Activated naive CD4-positive, alpha-beta T cell treated with anti-CD3 and anti-CD28 coated beads, Interleukin-2, amount 50 U/mL, for 24 hours (primary cell): ENCODE data around the gene CHI3L1.

Experiments
- H3K27ac Mint-ChIP-seq: one replicate; pipeline ENCODE4 v1.8.0; 2021; ENCODE audit warnings: mild to moderate bottlenecking, mixed read lengths
- H3K27me3 Mint-ChIP-seq: one replicate; pipeline ENCODE4 v1.8.0; 2021; ENCODE audit warnings: mixed read lengths
- H3K36me3 Mint-ChIP-seq: one replicate; pipeline ENCODE4 v1.8.0; 2021; ENCODE audit warnings: mixed read lengths
- H3K4me1 Mint-ChIP-seq: one replicate; pipeline ENCODE4 v1.8.0; 2021; ENCODE audit warnings: mixed read lengths
- H3K4me3 Mint-ChIP-seq: one replicate; pipeline ENCODE4 v1.8.0; 2021; ENCODE audit warnings: mild to moderate bottlenecking, mixed read lengths
- H3K9me3 Mint-ChIP-seq: one replicate; pipeline ENCODE4 v1.8.0; 2021; ENCODE audit warnings: mixed read lengths

CHI3L1 gene

DNA sequence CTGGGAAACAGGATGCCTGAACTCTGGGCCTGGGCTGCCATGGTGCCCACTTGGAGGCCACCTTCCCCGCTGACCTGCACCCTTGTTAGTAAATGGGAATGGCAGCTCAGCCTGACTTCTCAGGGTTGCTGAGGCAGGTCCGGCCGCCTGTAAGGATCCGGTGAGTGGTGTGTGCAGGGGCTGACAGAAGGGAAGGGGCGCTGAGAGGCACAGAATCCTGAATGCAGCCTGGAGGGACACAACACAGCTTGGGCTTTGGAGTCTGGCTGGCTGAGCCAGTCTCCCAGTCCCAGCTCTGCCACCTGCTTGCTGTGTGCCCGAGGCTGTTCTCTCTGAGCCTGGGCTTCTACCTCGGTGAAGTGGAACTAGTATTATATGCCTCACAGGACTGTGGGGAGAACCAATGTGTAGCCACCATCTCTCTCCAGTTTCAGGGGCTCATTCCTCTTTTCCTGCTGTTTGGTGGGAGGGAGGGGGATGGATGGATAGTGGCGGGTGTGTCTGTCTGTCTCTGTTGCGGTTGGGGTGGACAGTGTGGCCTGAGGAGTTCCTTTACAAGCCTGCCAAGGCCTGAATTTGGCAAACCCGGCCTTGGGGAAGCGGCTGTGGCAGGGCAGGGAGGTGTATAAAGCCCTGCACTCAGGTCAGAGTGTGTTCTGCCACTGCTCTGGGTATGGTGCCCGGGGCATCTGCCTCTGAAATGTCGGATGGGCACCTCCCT, 41.0 kb downstream of the CHI3L1 start:
- Mint-ChIP-seq H3K4me1 (no peaks in the 10 kb centered on the region), H3K27ac (no peak overlapping the region), H3K36me3 (no peaks in the 10 kb centered on the region), H3K4me3 (no peak overlapping the region), H3K27me3 (no peaks in the 10 kb centered on the region), H3K9me3 (no peaks in the 10 kb centered on the region)

DNA sequence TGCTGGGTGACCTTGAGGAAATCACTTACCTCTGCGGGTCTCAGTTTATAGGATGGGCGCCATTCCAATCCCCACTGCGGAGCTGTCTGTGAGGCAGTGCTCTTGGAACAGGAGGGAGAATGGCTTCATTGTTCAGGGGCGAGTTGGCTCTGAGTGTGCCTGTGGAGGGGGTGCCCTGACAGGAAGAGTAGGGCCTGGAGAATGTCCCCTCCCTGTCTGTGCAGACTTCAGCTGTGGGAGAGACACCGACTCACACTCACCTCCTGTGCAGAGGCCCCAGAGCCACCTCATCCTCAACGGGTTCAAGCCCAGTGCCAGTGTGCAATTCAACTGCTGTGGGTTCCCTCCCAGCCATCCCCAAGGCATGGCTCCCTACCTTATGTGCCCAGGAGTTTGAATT, 41.8 kb downstream of the CHI3L1 start:
- H3K36me3 Mint-ChIP-seq = no peaks in the 10 kb centered on the region
- no peak overlapping the region for H3K27ac Mint-ChIP-seq
- no peaks in the 10 kb centered on the region for H3K9me3 Mint-ChIP-seq
- H3K27me3 Mint-ChIP-seq = no peaks in the 10 kb centered on the region
- H3K4me1 Mint-ChIP-seq = no peaks in the 10 kb centered on the region
- no peak overlapping the region for H3K4me3 Mint-ChIP-seq

DNA sequence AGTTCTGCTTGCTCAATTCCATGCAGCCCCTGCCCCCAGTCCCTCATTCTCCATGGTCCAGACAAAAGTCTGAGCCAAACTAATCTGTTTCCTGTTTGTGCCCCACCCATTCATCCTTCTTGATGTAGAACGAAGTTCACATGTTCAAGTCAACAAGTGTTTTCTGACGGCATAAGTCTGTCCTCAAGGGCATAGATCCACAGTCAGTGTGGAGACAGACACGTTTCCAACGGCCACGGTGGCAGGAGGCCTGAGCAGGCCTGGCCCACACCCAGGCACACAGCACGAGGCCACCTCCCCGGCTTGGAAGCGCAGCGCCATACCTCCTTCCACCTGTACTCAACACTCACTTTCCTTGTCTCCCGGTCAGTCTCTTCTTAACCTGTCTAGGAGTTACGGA, 42.9 kb downstream of the CHI3L1 start:
- Mint-ChIP-seq H3K27me3 (no peaks in the 10 kb centered on the region), H3K4me3 (no peak overlapping the region), H3K36me3 (no peaks in the 10 kb centered on the region), H3K4me1 (no peaks in the 10 kb centered on the region), H3K9me3 (no peaks in the 10 kb centered on the region), H3K27ac (no peak overlapping the region)

DNA sequence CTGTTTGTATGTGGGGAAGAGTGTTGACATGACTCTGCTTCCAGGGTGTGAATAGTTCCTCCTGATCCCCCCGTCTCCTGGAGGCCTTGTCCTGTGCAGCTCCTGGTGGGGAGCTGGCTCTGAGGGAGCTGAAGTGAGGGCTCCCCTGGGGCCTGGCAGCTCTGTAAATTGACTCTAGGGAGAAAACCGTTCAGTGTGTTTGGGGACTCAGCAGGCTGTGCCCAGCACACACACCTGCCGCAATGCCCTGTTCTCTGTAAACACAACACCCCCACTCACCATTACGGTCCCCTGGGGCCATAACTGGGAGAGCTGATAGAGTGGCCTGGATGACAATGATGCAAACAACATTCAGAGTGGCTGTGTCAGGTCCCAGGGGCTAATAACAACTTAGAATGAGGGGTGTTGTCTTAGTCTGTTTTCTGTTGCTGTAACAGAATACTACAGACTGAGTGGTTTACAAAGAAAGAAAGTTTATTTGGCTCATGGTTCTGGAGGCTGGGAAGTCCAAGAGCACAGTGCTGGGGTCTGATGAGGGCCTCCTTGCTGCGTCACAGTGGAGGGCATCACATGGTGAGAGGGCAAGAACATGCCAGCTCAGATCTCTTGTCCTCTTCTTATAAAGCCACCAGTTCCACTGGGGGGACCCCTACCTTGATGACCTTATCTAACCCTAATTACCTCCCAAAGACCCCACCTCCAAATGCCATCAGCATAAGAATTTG, 43.7 kb downstream of the CHI3L1 start:
- no peak overlapping the region for H3K27ac Mint-ChIP-seq

GRCh38 chr1:203142124-203142523, 44.4 kb downstream of the CHI3L1 start:
- Mint-ChIP-seq H3K36me3 (no peaks in the 10 kb centered on the region), H3K4me3 (no peak overlapping the region), H3K9me3 (no peaks in the 10 kb centered on the region), H3K4me1 (no peaks in the 10 kb centered on the region), H3K27me3 (no peaks in the 10 kb centered on the region), H3K27ac (no peak overlapping the region)

More for the DNA sequence above, 43.7 kb downstream of the CHI3L1 start:
- Mint-ChIP-seq H3K36me3 (no peaks in the 10 kb centered on the region), H3K4me1 (no peaks in the 10 kb centered on the region), H3K27me3 (no peaks in the 10 kb centered on the region), H3K9me3 (no peaks in the 10 kb centered on the region), H3K4me3 (no peak overlapping the region)

- no peak overlapping the region for H3K4me3 Mint-ChIP-seq
- H3K27ac Mint-ChIP-seq = no peak overlapping the region
- H3K36me3 Mint-ChIP-seq = no peaks in the 10 kb centered on the region
- no peaks in the 10 kb centered on the region for H3K9me3 Mint-ChIP-seq
- peaks cover 1% of the 10 kb centered on the region for H3K27me3 Mint-ChIP-seq
- no peaks in the 10 kb centered on the region for H3K4me1 Mint-ChIP-seq
These were observed 45.6 kb downstream of the CHI3L1 start for GRCh38 chr1:203140743-203141520.

GRCh38 chr1:203139976-203140475, 46.5 kb downstream of the CHI3L1 start:
- H3K9me3 Mint-ChIP-seq = no peaks in the 10 kb centered on the region
- peaks cover 1% of the 10 kb centered on the region for H3K27me3 Mint-ChIP-seq
- no peak overlapping the region for H3K4me3 Mint-ChIP-seq
- H3K4me1 Mint-ChIP-seq = no peaks in the 10 kb centered on the region
- no peak overlapping the region for H3K27ac Mint-ChIP-seq
- H3K36me3 Mint-ChIP-seq = no peaks in the 10 kb centered on the region

GRCh38 chr1:203138066-203138465, 48.4 kb downstream of the CHI3L1 start:
- Mint-ChIP-seq H3K4me3 (no peak overlapping the region), H3K27me3 (peaks cover 1% of the 10 kb centered on the region), H3K36me3 (no peaks in the 10 kb centered on the region), H3K9me3 (no peaks in the 10 kb centered on the region), H3K4me1 (no peaks in the 10 kb centered on the region), H3K27ac (no peak overlapping the region)

GRCh38 chr1:203137324-203137723, 49.2 kb downstream of the CHI3L1 start:
- Mint-ChIP-seq H3K4me1 (no peaks in the 10 kb centered on the region), H3K9me3 (no peaks in the 10 kb centered on the region), H3K36me3 (no peaks in the 10 kb centered on the region), H3K27me3 (peaks cover 1% of the 10 kb centered on the region), H3K4me3 (no peak overlapping the region), H3K27ac (no peak overlapping the region)

DNA sequence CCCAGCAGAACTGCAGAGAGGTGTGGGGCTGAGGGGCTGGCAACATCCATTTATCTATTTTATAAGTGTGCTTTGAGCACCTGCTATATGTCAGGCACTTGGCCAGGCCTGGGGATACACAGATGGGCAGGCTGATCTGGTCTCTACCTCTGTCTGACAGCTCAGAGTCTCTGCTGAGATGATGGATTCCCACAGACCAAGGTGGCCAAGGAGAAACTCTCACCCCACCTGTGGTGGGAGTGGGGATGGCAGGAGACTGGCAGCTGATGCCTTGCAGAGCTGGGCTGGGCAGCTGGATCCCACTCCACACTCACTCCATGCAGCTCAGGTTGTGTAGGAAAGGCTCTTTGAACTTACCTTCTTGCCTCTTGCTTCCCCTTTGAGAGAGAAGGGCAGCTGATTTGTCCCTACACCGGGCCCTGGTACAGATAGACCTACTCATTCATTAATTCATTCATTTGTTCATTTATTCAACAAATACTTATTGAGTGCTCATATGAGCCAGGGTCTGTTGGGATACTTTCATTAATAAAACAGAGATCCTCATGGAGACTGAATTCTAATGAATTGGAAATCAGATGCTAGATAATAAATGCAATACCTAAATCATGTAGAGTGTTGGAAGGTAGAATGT, 50.0 kb downstream of the CHI3L1 start:
- Mint-ChIP-seq H3K27ac (no peak overlapping the region), H3K9me3 (no peaks in the 10 kb centered on the region), H3K4me3 (no peak overlapping the region), H3K4me1 (no peaks in the 10 kb centered on the region), H3K36me3 (no peaks in the 10 kb centered on the region), H3K27me3 (peaks cover 1% of the 10 kb centered on the region)

GRCh38 chr1:203135636-203136305, 50.7 kb downstream of the CHI3L1 start:
- Mint-ChIP-seq H3K36me3 (no peaks in the 10 kb centered on the region), H3K4me3 (no peak overlapping the region), H3K27me3 (peaks cover 1% of the 10 kb centered on the region), H3K4me1 (no peaks in the 10 kb centered on the region), H3K9me3 (no peaks in the 10 kb centered on the region), H3K27ac (no peak overlapping the region)

- Mint-ChIP-seq H3K36me3 (no peaks in the 10 kb centered on the region), H3K4me3 (no peak overlapping the region), H3K9me3 (no peaks in the 10 kb centered on the region), H3K27me3 (peaks cover 10% of the 10 kb centered on the region), H3K4me1 (no peaks in the 10 kb centered on the region), H3K27ac (no peak overlapping the region)
These were observed 52.4 kb downstream of the CHI3L1 start for GRCh38 chr1:203133970-203134725.

- Mint-ChIP-seq H3K27me3 (peaks cover 24% of the 10 kb centered on the region), H3K27ac (no peak overlapping the region), H3K9me3 (no peaks in the 10 kb centered on the region), H3K4me1 (peaks cover 11% of the 10 kb centered on the region), H3K4me3 (no peak overlapping the region), H3K36me3 (no peaks in the 10 kb centered on the region)
These were observed 54.8 kb downstream of the CHI3L1 start for GRCh38 chr1:203131548-203132200.

DNA sequence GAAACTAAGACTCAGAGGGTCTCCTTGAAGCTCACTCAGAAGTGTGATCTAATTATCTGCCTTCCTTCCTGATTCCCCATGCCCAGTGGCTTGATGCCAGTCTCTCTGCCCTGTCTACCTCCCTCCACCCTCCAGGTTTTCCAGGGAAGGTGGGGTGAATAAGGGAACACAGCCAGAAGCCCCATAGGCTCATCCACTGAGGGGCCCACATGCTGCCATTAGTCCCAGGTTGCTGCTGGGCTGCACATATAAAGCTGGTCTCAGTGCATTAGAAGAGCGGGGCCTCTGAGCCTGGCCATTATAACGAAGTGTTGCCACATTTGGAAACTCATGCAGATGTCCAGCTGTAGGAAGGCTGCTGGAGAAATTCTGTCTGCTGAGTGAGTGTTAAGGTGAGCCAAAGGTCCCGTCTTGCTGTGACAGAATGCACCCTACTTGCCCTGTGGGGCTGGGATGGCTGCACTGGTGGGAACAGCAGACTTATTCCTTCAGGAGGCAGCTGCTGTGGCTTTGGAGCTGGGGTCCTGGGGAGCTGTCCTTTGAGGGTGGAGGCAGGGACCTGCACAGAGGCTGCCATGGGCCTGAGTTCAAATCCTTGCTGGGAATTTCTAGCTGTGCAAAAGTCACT, 56.0 kb downstream of the CHI3L1 start:
- Mint-ChIP-seq H3K4me1 (peaks cover 11% of the 10 kb centered on the region), H3K4me3 (no peak overlapping the region), H3K27ac (no peak overlapping the region), H3K36me3 (no peaks in the 10 kb centered on the region), H3K27me3 (peaks cover 31% of the 10 kb centered on the region), H3K9me3 (no peaks in the 10 kb centered on the region)
